GM18505 (cell line): ENCODE results near the gene FAM53B.

Experiments
- ATAC-seq: cut with Tn5 transposase; IDR thresholded peaks from one replicate; pipeline ENCODE4 v1.9.1; 2021; ENCODE audit not compliant: unreplicated experiment
- POLR2A ChIP-seq: IDR thresholded peaks from 4 replicates; pipeline ENCODE4 v1.6.1; 2011; ENCODE audit warnings: borderline replicate concordance; ENCODE audit not compliant: insufficient read depth, insufficient read length; ENCODE audit errors: extremely low read depth

Gene FAM53B

GRCh38 chr10:124689911-124690498 is 54.2 kb downstream of the FAM53B start:
- no peak for TF ChIP-seq POLR2A
- no peak for ATAC-seq

GRCh38 chr10:124688889-124689670 is 55.1 kb downstream of the FAM53B start:
- no peak for TF ChIP-seq POLR2A
- peak; percentile 82 for ATAC-seq

DNA sequence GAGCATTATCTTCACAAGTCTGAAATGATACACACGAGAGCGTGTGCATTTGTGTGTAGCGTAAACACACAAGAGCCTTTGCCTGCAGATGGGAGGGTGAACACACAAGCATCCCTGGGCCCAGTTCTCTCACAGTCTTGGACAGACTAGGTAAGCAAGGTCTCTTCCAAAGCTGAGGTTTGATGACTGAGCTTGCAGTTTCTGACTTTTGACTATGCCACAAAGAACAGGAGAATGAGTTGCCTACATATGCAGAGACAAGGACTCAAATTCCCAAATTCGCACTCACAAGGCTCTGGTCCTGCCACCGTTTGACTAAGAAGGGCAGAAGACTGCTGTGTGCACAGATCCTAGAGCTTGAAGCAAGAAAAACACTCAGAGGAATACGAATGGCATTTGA is 55.8 kb downstream of the FAM53B start:
- ATAC-seq = no peak
- no peak for TF ChIP-seq POLR2A

DNA sequence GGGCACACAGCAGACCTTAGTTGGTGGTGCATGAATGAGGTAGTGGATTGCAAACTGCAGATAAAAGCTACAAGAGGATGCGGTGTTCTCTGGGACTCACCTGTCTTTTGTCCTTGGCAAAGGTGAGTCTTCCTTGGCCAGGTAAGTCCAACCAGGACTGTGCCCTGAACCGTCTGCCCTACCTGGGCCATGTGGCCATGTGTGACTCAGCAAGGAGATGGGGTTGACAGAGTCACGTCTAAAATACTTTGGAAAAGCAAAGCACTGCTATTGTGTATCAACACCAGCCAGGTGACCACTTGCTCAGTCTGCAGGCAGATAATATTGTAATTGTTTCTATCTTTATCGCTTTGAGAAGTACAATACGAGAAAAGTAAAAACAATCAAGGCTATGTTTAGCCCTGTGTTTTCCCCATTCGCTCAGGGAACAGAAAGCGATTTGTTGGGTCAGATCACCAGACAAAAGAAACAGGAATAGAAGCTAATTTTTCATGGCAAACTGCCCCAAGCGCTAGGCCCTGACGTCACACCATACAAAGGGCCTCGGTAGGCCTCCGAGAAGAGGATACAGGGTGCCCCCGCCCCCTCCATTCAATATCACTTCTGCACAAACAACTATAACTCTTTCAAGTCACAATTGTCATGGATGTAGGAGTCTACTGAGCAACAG is 57.3 kb downstream of the FAM53B start:
- ATAC-seq = no peak
- TF ChIP-seq POLR2A = no peak

- no peak for TF ChIP-seq POLR2A
- ATAC-seq = no peak
Measured at GRCh38 chr10:124685261-124685660, 58.9 kb downstream of the FAM53B start.

DNA sequence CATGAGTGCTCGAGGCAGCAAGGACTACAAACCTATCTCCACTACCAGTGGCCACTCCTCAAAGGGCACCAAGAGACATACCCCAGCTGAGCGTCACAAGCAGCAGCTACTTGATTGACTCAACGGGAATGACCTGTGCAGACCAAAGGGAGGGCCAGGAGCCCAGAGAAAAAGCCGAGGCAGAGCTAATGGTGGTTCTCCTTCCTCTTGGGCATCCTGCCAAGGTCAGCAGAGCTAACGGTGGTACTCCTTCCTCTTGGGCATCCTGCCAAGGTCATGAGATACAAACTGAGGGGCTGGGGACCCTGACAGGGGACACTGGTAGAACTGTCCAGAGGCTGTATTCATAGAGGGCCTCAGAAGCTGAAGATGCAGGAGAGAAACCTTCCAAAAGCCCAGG is 60.4 kb downstream of the FAM53B start:
- no peak for ATAC-seq

GRCh38 chr10:124681626-124682552 is 62.3 kb downstream of the FAM53B start:
- no peak for TF ChIP-seq POLR2A

More for the DNA sequence above, 60.4 kb downstream of the FAM53B start:
- no peak for TF ChIP-seq POLR2A

DNA sequence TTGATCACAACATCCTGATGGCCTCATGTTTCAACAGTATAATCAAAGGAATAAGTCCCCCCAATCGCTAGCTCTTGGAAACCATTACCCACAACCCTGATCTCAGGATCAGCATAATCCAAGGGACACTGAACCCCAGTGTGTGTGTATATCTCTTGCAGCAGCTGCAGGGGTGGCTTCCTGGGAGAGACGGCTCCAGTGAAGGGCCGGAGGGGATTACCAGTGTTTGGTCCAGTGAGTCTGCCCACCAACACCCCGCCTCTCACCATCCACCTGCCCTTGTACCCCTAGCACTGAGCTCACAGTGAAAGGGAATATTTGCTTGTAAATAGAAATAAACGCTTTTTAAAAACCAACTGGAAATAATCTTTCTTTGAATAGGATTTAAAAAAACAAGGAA is 63.1 kb downstream of the FAM53B start:
- TF ChIP-seq POLR2A = no peak
- no peak for ATAC-seq

More at GRCh38 chr10:124681626-124682552, 62.3 kb downstream of the FAM53B start:
- no peak for ATAC-seq

- no peak for ATAC-seq
- no peak for TF ChIP-seq POLR2A
Measured at GRCh38 chr10:124680675-124681074, 63.5 kb downstream of the FAM53B start.

- no peak for ATAC-seq
- TF ChIP-seq POLR2A = no peak
Measured at GRCh38 chr10:124679401-124679800, 64.8 kb downstream of the FAM53B start.

GRCh38 chr10:124678557-124679240 is 65.5 kb downstream of the FAM53B start:
- no peak for TF ChIP-seq POLR2A
- no peak for ATAC-seq
